ENCODE measurements around the gene THSD7B.

GRCh38 chr2:137193401-137193800 lies 428.1 kb downstream of the THSD7B start:
- no peak for TF ChIP-seq POLR2A (IDR thresholded peaks at IDR 0.05)
- no peak for TF ChIP-seq CTCF (IDR thresholded peaks at IDR 0.05 in 8 of 11, conservative IDR thresholded peaks at IDR 0.05 in 3 of 11)
- no peak for TF ChIP-seq POLR2AphosphoS5 (IDR thresholded peaks at IDR 0.05)

Data from spleen (tissue), 7 donors.